K562 (cell line): ENCODE results near the gene PRC1. TPM values are rescaled to one million over a fixed set of nuclear protein-coding genes. Genes with fewer than 3 reads are reported as not detected.

Experiments
- BRF1 ChIP-seq: IDR thresholded peaks from 3 replicates; pipeline ENCODE4 v1.6.1; 2011; ENCODE audit warnings: borderline replicate concordance, mild to moderate bottlenecking; ENCODE audit not compliant: insufficient read length; ENCODE audit errors: extremely low read depth
- EHMT2 ChIP-seq: fragments of 450-650 bp; IDR thresholded peaks from 2 replicates; pipeline ENCODE4 v1.6.1; 2018; ENCODE audit warnings: antibody characterized with exemption
- FOS ChIP-seq: IDR thresholded peaks from 3 replicates; pipeline ENCODE4 v1.6.1; 2011; ENCODE audit not compliant: insufficient read length; ENCODE audit errors: extremely low read depth
- NUFIP1 ChIP-seq: fragments of 450-650 bp; IDR thresholded peaks from 2 replicates; pipeline ENCODE4 v1.6.1; 2018; ENCODE audit not compliant: partially characterized antibody
- PTTG1 ChIP-seq: fragments of 450-650 bp; IDR thresholded peaks from 2 replicates; pipeline ENCODE4 v1.6.1; 2016; ENCODE audit warnings: low read depth, mild to moderate bottlenecking, missing genetic modification characterization, missing compliant biosample characterization
- SIN3A ChIP-seq, 2 experiments: fragments of 150-350 bp in 1 of 2; IDR thresholded peaks; 2 replicates each; pipeline ENCODE4 v1.6.1; 2011 to 2016; ENCODE audit warnings: borderline replicate concordance in 2 of 2, low read depth in 2 of 2, low read length in 2 of 2, mild to moderate bottlenecking in 2 of 2, moderate library complexity in 2 of 2; ENCODE audit not compliant: control insufficient read depth in 1 of 2
- SMC3 ChIP-seq: conservative IDR thresholded peaks from 2 replicates; pipeline ENCODE4 v1.6.1; 2011; ENCODE audit warnings: low read depth, low read length, improper control_type of control experiment; ENCODE audit not compliant: insufficient read depth
- SUPT5H ChIP-seq: fragments of 450-650 bp; IDR thresholded peaks from 2 replicates; pipeline ENCODE4 v1.6.1; 2016
- TAF9B ChIP-seq: fragments of 450-650 bp; IDR thresholded peaks from 2 replicates; pipeline ENCODE4 v1.6.1; 2018; ENCODE audit warnings: mild to moderate bottlenecking; ENCODE audit not compliant: partially characterized antibody
- TRIM24 ChIP-seq, 2 experiments: fragments of 450-650 bp; IDR thresholded peaks; 2 replicates each; pipeline ENCODE4 v1.6.1; 2016
- ZC3H4 ChIP-seq: sonication (generic); formaldehyde crosslinking; IDR thresholded peaks from 2 replicates; pipeline ENCODE4 v1.9.0; 2021; ENCODE audit warnings: missing genetic modification reagents, borderline replicate concordance
- ZNF253 ChIP-seq: fragments of 250-450 bp; sonication (Bioruptor Pico); conservative IDR thresholded peaks from 2 replicates; pipeline ENCODE4 v1.6.1; 2021; ENCODE audit warnings: mild to moderate bottlenecking
- ZNF76 ChIP-seq: fragments of 250-450 bp; sonication (Bioruptor Pico); IDR thresholded peaks from 2 replicates; pipeline ENCODE4 v1.4.0; 2020; ENCODE audit warnings: mild to moderate bottlenecking, moderate library complexity, borderline replicate concordance
- polyA plus RNA-seq, 8 experiments: library from polyadenylated mRNA; depleted of rRNA in 4 of 8; stranded (reverse) in 5 of 8; unstranded in 3 of 8; fragments of >200 nt; fragmentation: Nextera tagmentation in 2 of 8; fragmentation: Illumina TruSeq in 1 of 8; extraction: Ambion mirVana in 2 of 8; extraction: Trizol in 1 of 8; gene quantifications; 2 replicates each; pipeline versions ENCODE4 v1.2.1 to v1.2.3, GENCODE V29; 2011 to 2014; ENCODE audit warnings: inconsistent platforms in 1 of 8, missing spikeins in 1 of 8
- total RNA-seq, 7 experiments: library from RNA; depleted of rRNA in 6 of 7; stranded (reverse); fragments of >200 nt in 6 of 7; fragmentation: Illumina TruSeq in 2 of 7; extraction: Trizol in 2 of 7; gene quantifications; 2 replicates each; pipeline versions ENCODE4 v1.2.1 to v1.2.3, GENCODE V29; 2011 to 2021; ENCODE audit warnings: low replicate concordance in 1 of 7
- TF ChIP-seq, protein P1 (sequence below): fragments of 450-650 bp; IDR thresholded peaks from 2 replicates; pipeline ENCODE4 v1.6.1; 2014; ENCODE audit warnings: low read depth, mild to moderate bottlenecking, moderate library complexity, borderline replicate concordance
- TF ChIP-seq, protein P2 (sequence below): fragments of 250-450 bp; sonication (Bioruptor Pico); IDR thresholded peaks from 2 replicates; pipeline ENCODE4 v1.5.0; 2020; ENCODE audit warnings: mild to moderate bottlenecking
- TF ChIP-seq, protein P3 (sequence below): fragments of 250-450 bp; sonication (Bioruptor Pico); IDR thresholded peaks from 2 replicates; pipeline ENCODE4 v1.5.0; 2021; ENCODE audit warnings: mild to moderate bottlenecking, moderate library complexity
- TF ChIP-seq, protein P4 (sequence below): fragments of 250-450 bp; sonication (Bioruptor Pico); IDR thresholded peaks from 2 replicates; pipeline ENCODE4 v1.9.0; 2021; ENCODE audit warnings: mild to moderate bottlenecking, inconsistent platforms

The PRC1 gene
- total and polyA plus RNA-seq, 9 of the 15 experiments (the other 6 are each of a cell fraction or from before 2014, with no cell fraction given), result 156 to 391 (median 240) TPM

DNA sequence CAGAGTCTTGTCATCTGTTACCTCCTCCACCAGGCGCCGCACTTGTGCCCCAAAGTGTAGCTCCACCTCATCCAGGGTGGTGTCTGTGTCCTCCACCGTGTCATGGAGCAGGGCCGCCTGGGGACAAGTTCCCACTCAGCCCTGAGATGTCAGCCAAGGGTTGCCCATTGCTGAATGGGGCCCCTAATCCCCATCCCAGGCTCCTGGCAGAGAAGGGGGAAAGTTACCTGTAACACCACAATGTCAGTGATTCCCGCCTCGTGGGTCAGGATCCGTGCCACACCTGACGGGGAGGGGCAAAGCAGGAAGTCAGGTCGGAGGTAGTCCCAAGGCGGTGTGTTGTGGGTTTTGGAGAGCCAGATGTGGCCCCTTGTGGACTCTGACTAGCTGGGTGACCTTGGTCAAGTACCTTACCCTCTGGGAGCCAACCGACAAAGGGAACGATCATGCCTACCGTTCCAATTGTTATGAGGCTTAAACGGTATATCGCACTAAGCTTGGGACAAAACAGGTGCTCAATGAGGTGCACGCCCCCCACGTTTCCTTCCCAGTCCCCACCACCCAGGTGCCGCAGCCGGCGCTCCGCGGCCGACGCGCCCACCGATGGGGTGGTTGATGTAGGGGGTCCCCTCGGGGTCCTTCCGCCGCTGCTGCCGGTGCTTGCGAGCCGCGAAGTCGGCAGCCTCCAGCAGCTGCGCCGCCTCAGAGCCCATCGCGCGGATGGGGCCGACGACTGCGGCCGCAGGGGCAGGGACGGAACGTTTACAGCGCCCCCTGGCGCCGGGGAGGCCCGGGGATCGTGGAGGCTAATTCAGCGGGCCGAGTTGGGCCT is 62.3 kb downstream of the PRC1 start, which contains the start of gene HDDC3 (continued):
- TF ChIP-seq NUFIP1 (no peak), SUPT5H (peak; percentile 89), TRIM24 (IDR thresholded peaks at IDR 0.05) (no peak), ZC3H4 (0 out of 2 replicates have a peak, but pooled peaks have one; percentile 71), EHMT2 (no peak), PTTG1 (tag) (no peak), ZNF253 (CRISPR knock-in tag) (no peak), ZNF76 (CRISPR knock-in tag) (no peak), SIN3A (IDR thresholded peaks at IDR 0.05; ENCODE audit: borderline replicate concordance in 2 of 2, control insufficient read depth in 1 of 2, low read depth in 2 of 2, low read length in 2 of 2) (peak in 1 of 2 experiments; percentile 71; a peak in 2 of 4 replicates), SMC3 (peak; percentile 65), FOS (no peak), TAF9B (no peak), BRF1 (no peak)
- TF ChIP-seq, protein P1, sequence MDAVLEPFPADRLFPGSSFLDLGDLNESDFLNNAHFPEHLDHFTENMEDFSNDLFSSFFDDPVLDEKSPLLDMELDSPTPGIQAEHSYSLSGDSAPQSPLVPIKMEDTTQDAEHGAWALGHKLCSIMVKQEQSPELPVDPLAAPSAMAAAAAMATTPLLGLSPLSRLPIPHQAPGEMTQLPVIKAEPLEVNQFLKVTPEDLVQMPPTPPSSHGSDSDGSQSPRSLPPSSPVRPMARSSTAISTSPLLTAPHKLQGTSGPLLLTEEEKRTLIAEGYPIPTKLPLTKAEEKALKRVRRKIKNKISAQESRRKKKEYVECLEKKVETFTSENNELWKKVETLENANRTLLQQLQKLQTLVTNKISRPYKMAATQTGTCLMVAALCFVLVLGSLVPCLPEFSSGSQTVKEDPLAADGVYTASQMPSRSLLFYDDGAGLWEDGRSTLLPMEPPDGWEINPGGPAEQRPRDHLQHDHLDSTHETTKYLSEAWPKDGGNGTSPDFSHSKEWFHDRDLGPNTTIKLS, result peak; percentile 62; the same call in 1 of the 2 replicates
- TF ChIP-seq, protein P2, sequence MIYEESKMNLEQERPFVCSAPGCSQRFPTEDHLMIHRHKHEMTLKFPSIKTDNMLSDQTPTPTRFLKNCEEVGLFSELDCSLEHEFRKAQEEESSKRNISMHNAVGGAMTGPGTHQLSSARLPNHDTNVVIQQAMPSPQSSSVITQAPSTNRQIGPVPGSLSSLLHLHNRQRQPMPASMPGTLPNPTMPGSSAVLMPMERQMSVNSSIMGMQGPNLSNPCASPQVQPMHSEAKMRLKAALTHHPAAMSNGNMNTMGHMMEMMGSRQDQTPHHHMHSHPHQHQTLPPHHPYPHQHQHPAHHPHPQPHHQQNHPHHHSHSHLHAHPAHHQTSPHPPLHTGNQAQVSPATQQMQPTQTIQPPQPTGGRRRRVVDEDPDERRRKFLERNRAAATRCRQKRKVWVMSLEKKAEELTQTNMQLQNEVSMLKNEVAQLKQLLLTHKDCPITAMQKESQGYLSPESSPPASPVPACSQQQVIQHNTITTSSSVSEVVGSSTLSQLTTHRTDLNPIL (CRISPR knock-in tag), result no peak
- TF ChIP-seq, protein P3, sequence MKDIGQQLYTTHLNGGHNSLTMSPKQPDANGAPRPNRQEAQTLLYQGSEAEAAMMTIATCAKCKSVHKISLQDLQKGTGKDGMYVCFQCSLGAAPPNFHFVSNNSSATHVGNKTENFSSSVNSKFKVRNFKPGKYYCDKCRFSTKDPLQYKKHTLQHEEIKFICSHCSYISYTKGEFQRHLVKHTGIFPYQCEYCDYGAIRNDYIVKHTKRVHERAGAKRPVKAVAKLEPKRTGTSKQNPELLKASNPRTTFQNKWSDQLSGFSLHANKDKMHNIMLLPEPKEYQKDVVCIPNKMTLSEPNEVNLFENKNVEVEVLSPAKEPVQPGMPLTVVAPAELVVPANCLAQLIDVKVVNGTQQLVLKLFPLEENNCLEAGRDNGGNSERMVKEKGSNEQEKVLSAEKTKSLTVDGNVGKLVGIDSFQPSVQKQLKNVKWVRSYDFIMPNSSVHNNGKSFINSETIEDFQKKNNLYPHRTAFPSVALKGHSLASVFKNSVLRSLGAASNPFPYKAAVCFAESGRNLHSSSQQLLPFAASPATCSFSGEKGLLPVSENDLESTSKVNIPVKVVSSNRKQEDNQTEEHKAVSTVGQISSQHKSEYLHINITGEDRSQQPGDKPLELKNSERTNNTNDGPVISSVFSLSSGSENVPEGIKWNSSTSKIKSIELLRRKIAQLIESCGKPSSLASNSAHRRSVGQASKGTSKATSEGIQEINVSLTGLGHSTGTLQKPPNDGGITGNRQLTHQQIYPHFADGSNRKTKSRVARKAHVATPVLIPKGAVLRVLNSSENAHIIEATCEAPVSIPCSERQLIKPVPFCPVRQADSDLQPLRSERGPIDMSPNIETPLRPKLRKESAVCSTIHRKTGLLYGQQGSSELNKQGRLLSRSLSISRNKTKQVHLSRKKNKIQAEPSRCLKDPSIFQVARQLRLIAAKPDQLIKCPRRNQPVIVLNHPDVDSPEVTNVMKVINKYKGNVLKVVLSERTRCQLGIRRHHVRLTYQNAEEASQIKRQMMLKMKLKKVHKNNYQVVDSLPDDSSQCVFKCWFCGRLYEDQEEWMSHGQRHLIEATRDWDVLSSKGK (CRISPR knock-in tag), result no peak
- TF ChIP-seq, protein P4, sequence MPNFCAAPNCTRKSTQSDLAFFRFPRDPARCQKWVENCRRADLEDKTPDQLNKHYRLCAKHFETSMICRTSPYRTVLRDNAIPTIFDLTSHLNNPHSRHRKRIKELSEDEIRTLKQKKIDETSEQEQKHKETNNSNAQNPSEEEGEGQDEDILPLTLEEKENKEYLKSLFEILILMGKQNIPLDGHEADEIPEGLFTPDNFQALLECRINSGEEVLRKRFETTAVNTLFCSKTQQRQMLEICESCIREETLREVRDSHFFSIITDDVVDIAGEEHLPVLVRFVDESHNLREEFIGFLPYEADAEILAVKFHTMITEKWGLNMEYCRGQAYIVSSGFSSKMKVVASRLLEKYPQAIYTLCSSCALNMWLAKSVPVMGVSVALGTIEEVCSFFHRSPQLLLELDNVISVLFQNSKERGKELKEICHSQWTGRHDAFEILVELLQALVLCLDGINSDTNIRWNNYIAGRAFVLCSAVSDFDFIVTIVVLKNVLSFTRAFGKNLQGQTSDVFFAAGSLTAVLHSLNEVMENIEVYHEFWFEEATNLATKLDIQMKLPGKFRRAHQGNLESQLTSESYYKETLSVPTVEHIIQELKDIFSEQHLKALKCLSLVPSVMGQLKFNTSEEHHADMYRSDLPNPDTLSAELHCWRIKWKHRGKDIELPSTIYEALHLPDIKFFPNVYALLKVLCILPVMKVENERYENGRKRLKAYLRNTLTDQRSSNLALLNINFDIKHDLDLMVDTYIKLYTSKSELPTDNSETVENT (CRISPR knock-in tag), result peak; percentile 99
